H9 (cell line): ENCODE measurements around the gene TAF4B. TPM values are rescaled to one million over a fixed set of nuclear protein-coding genes. Genes with fewer than 3 reads are reported as not detected.

Source experiments
- DNase-seq: peaks from one replicate; pipeline ENCODE4 v3.0.0-alpha.2; 2017
- H2AFZ ChIP-seq: one replicate; pipeline ENCODE4 v1.6.1; 2013; ENCODE audit warnings: mild to moderate bottlenecking, low read length, control low read depth, moderate library complexity
- H2AK5ac ChIP-seq: 2 replicates; pipeline ENCODE4 v1.6.1; 2013; ENCODE audit warnings: low read length, control low read depth, mixed read lengths; ENCODE audit not compliant: insufficient read length
- H2BK120ac ChIP-seq: one replicate; pipeline ENCODE4 v1.6.1; 2013; ENCODE audit warnings: low read depth, mild to moderate bottlenecking, low read length, control low read depth, inconsistent platforms; ENCODE audit not compliant: poor library complexity, severe bottlenecking
- H2BK12ac ChIP-seq: 2 replicates; pipeline ENCODE4 v1.6.1; 2013; ENCODE audit warnings: low read length, control low read depth, mixed read lengths, low read depth; ENCODE audit not compliant: insufficient read length
- H2BK15ac ChIP-seq: 2 replicates; pipeline ENCODE4 v1.6.1; 2013; ENCODE audit warnings: low read depth, low read length, control low read depth
- H2BK20ac ChIP-seq: one replicate; pipeline ENCODE4 v1.6.1; 2013; ENCODE audit warnings: low read depth, mild to moderate bottlenecking, low read length, control low read depth, inconsistent platforms; ENCODE audit not compliant: poor library complexity, severe bottlenecking
- H2BK5ac ChIP-seq: 2 replicates; pipeline ENCODE4 v1.6.1; 2013; ENCODE audit warnings: low read length, control low read depth, mixed read lengths; ENCODE audit not compliant: insufficient read length
- H3K14ac ChIP-seq: 2 replicates; pipeline ENCODE4 v1.6.1; 2013; ENCODE audit warnings: low read length, control low read depth; ENCODE audit not compliant: insufficient read depth
- H3K18ac ChIP-seq: 2 replicates; pipeline ENCODE4 v1.6.1; 2013; ENCODE audit warnings: low read depth, mild to moderate bottlenecking, mixed read lengths, low read length, control low read depth; ENCODE audit not compliant: insufficient read length
- H3K23ac ChIP-seq: 2 replicates; pipeline ENCODE4 v1.6.1; 2013; ENCODE audit warnings: low read length, control low read depth, mixed read lengths, low read depth; ENCODE audit not compliant: insufficient read length
- H3K23me2 ChIP-seq: 2 replicates; pipeline ENCODE4 v1.6.1; 2013; ENCODE audit warnings: low read depth, mild to moderate bottlenecking, mixed read lengths, low read length, control low read depth; ENCODE audit not compliant: insufficient read length, poor library complexity, severe bottlenecking
- H3K27ac ChIP-seq: 2 replicates; pipeline ENCODE4 v1.5.1; 2013; ENCODE audit warnings: low read length, control low read depth, mixed read lengths, low read depth; ENCODE audit not compliant: insufficient read length
- H3K27me3 ChIP-seq: 2 replicates; pipeline ENCODE4 v1.6.1; 2013; ENCODE audit warnings: low read length, control low read depth, inconsistent platforms; ENCODE audit not compliant: insufficient read depth
- H3K4ac ChIP-seq: 2 replicates; pipeline ENCODE4 v1.6.1; 2013; ENCODE audit warnings: low read depth, mild to moderate bottlenecking, control low read depth, inconsistent platforms, low read length, moderate library complexity
- H3K4me1 ChIP-seq: 2 replicates; pipeline ENCODE4 v1.6.1; 2013; ENCODE audit warnings: low read length, control low read depth, inconsistent platforms; ENCODE audit not compliant: insufficient read depth
- H3K4me2 ChIP-seq: 2 replicates; pipeline ENCODE4 v1.6.1; 2013; ENCODE audit warnings: low read length, control low read depth, mixed read lengths; ENCODE audit not compliant: insufficient read length, insufficient read depth
- H3K56ac ChIP-seq: 2 replicates; pipeline ENCODE4 v1.6.1; 2013; ENCODE audit warnings: low read depth, mild to moderate bottlenecking, mixed read lengths, low read length, control low read depth; ENCODE audit not compliant: insufficient read length
- H3K79me1 ChIP-seq: 2 replicates; pipeline ENCODE4 v1.6.1; 2013; ENCODE audit warnings: low read depth, mild to moderate bottlenecking, moderate library complexity, low read length, control low read depth, inconsistent platforms; ENCODE audit not compliant: insufficient read depth, poor library complexity, severe bottlenecking
- H3K79me2 ChIP-seq: 2 replicates; pipeline ENCODE4 v1.6.1; 2013; ENCODE audit warnings: low read length, control low read depth, inconsistent platforms; ENCODE audit not compliant: insufficient read depth
- H3K9ac ChIP-seq: 2 replicates; pipeline ENCODE4 v1.6.1; 2013; ENCODE audit warnings: low read length, control low read depth, mixed read lengths; ENCODE audit not compliant: insufficient read length; ENCODE audit errors: extremely low read depth
- H3K9me3 ChIP-seq: one replicate; pipeline ENCODE4 v1.6.1; 2013; ENCODE audit warnings: low read depth, low read length, inconsistent platforms; ENCODE audit not compliant: control insufficient read depth
- H3T11ph ChIP-seq: one replicate; pipeline ENCODE4 v1.6.1; 2013; ENCODE audit warnings: mild to moderate bottlenecking, low read length, control low read depth, inconsistent platforms
- H4K20me1 ChIP-seq: one replicate; pipeline ENCODE4 v1.6.1; 2013; ENCODE audit not compliant: control insufficient read depth, insufficient read length, insufficient read depth
- H4K5ac ChIP-seq: 2 replicates; pipeline ENCODE4 v1.6.1; 2013; ENCODE audit warnings: low read depth, mild to moderate bottlenecking, mixed read lengths, low read length, control low read depth; ENCODE audit not compliant: insufficient read length
- H4K8ac ChIP-seq: replicated peaks from 2 replicates; pipeline ENCODE4 v1.6.1; 2013; ENCODE audit warnings: low read length, control low read depth, mixed read lengths, low read depth; ENCODE audit not compliant: insufficient read length
- H4K91ac ChIP-seq: 2 replicates; pipeline ENCODE4 v1.6.1; 2013; ENCODE audit warnings: low read depth, mild to moderate bottlenecking, moderate library complexity, mixed read lengths, low read length, control low read depth; ENCODE audit not compliant: insufficient read length
- H3K27ac Mint-ChIP-seq, 3 experiments: 2 replicates in 2 of 3; 3 replicates in 1 of 3; pipeline ENCODE4 v1.8.0; 2020 to 2021; ENCODE audit warnings: mixed read lengths in 3 of 3, mild to moderate bottlenecking in 1 of 3, moderate library complexity in 1 of 3
- H3K27me3 Mint-ChIP-seq: 2 replicates; pipeline ENCODE4 v1.8.0; 2021; ENCODE audit warnings: low read depth, mild to moderate bottlenecking, moderate library complexity, mixed read lengths
- H3K36me3 Mint-ChIP-seq, 3 experiments: 2 replicates in 2 of 3; 3 replicates in 1 of 3; pipeline ENCODE4 v1.8.0; 2020 to 2021; ENCODE audit warnings: low read depth in 3 of 3, mixed read lengths in 3 of 3; ENCODE audit not compliant: insufficient read depth in 1 of 3
- H3K4me1 Mint-ChIP-seq, 2 experiments: 2 replicates each; pipeline ENCODE4 v1.8.0; 2020; ENCODE audit warnings: mixed read lengths in 2 of 2
- H3K4me3 Mint-ChIP-seq, 2 experiments: 2 replicates in 1 of 2; 3 replicates in 1 of 2; pipeline ENCODE4 v1.8.0; 2020 to 2021; ENCODE audit warnings: mild to moderate bottlenecking in 2 of 2, mixed read lengths in 2 of 2, moderate library complexity in 1 of 2
- H3K9me3 Mint-ChIP-seq, 2 experiments: 2 replicates in 1 of 2; 3 replicates in 1 of 2; pipeline ENCODE4 v1.8.0; 2020; ENCODE audit warnings: mild to moderate bottlenecking in 2 of 2, mixed read lengths in 2 of 2, moderate library complexity in 1 of 2
- CTCF ChIP-seq: fragments of 200-600 bp; sonication (generic); conservative IDR thresholded peaks from 3 replicates; pipeline ENCODE4 v1.8.0; 2021; ENCODE audit warnings: antibody characterized with exemption, mild to moderate bottlenecking
- WGBS: extraction: QIAGEN DNeasy Blood & Tissue Kit; methylation state at CpG from one replicate; pipeline ENCODE4 v1.1.7; 2013; ENCODE audit warnings: missing lambda C conversion rate, low lambda C conversion rate, mixed read lengths; ENCODE audit not compliant: insufficient read length; ENCODE audit errors: extremely low coverage; 5-methylcytosine and 5-hydroxymethylcytosine counted together
- total RNA-seq: library from RNA; stranded (reverse); gene quantifications from 2 replicates; pipeline ENCODE4 v1.2.1, GENCODE V29; 2021

Gene TAF4B
- total RNA-seq, 1 experiment from 2014 or later, result 19.8 TPM

- Histone ChIP-seq H3K9me3 (no peaks in the 10 kb centered on the region), H3K18ac (no peak overlapping the region), H3K9ac (no peak overlapping the region), H3K79me2 (no peaks in the 10 kb centered on the region), H4K91ac (no peak overlapping the region), H3T11ph (no peak overlapping the region), H3K23me2 (no peaks in the 10 kb centered on the region), H2BK15ac (no peak overlapping the region), H3K27ac (no peak overlapping the region), H3K4ac (no peak overlapping the region), H3K4me2 (no peak overlapping the region), H3K56ac (no peak overlapping the region), H2BK12ac (no peak overlapping the region), H2AFZ (no peak overlapping the region), H4K5ac (no peak overlapping the region), H2BK5ac (no peak overlapping the region), H3K27me3 (no peaks in the 10 kb centered on the region), H4K20me1 (no peaks in the 10 kb centered on the region), H4K8ac (no peak overlapping the region), H2AK5ac (no peak overlapping the region), H3K23ac (no peak overlapping the region), H2BK20ac (no peak overlapping the region), H3K14ac (no peak overlapping the region), H2BK120ac (no peak overlapping the region), H3K79me1 (no peaks in the 10 kb centered on the region), H3K4me1 (no peaks in the 10 kb centered on the region)
- no peak for TF ChIP-seq CTCF
- Mint-ChIP-seq H3K4me1 (no peaks in the 10 kb centered on the region), H3K27ac (no peak overlapping the region; a peak in 1 of 7 replicates), H3K36me3 (no peaks in the 10 kb centered on the region), H3K27me3 (no peaks in the 10 kb centered on the region; the same call in 1 of the 2 replicates), H3K9me3 (no peaks in the 10 kb centered on the region), H3K4me3 (no peak overlapping the region)
- no CpG with 5 or more reads among the region's 7 CpGs for WGBS
- no peak for DNase-seq
These were observed 10.8 kb upstream of the TAF4B start for GRCh38 chr18:26215247-26215970.
